ENCODE data around the gene INAFM1. TPM values are rescaled to one million over a fixed set of nuclear protein-coding genes. Genes with fewer than 3 reads are reported as not detected.

The INAFM1 gene
- total and polyA plus RNA-seq, 9 of the 15 experiments (the other 6 are each of a cell fraction or from before 2014, with no cell fraction given), result 0.71 to 30.9 (median 3.1) TPM

DNA sequence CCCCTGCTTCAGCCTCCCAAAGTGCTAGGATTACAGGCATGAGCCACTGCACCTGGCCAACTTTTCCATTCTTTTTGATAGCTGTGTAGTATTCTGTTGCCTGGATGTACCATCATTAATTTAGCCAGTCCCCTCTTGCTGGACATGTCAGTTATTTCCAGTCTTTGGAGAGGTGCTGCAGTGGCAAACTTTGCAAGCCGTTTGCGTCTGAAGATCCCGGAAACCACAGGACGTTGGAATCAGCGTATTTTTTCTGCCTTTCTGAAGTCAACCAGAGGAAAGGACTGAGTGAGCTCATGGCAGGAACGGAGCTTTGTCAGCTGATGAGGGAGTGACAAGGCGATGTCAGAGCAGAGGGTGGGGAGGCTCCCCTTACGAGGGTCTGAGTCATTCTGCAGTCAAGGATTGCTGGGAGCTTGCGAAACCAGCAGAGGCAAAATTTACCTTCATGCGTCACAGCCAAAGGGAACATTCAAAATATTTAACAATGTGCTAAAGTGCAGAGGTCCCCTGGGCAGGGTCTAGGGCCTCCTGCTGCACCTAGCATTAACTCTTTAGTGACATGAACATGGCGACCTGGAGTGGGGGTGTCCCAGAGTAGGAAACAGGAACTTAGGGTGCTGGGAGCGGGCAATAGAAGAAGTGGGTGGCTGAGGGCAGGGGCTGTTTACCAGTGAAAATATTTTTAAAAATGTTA, 40.6 kb downstream of the INAFM1 start (continued):
- no peak for TF ChIP-seq POLR2H (tag; IDR thresholded peaks at IDR 0.05; ENCODE audit: low read depth)
- no peak for TF ChIP-seq HIVEP1 (CRISPR knock-in tag; IDR thresholded peaks at IDR 0.05)
- TF ChIP-seq, protein P1, sequence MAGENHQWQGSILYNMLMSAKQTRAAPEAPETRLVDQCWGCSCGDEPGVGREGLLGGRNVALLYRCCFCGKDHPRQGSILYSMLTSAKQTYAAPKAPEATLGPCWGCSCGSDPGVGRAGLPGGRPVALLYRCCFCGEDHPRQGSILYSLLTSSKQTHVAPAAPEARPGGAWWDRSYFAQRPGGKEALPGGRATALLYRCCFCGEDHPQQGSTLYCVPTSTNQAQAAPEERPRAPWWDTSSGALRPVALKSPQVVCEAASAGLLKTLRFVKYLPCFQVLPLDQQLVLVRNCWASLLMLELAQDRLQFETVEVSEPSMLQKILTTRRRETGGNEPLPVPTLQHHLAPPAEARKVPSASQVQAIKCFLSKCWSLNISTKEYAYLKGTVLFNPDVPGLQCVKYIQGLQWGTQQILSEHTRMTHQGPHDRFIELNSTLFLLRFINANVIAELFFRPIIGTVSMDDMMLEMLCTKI (IDR thresholded peaks at IDR 0.05; ENCODE audit: partially characterized antibody), result no peak
- no peak for TF ChIP-seq NCOA6 (IDR thresholded peaks at IDR 0.05)
- TF ChIP-seq RAD51 (IDR thresholded peaks at IDR 0.05; ENCODE audit: borderline replicate concordance, low read depth), result peak; percentile 71; the same call in 1 of the 2 replicates
- TF ChIP-seq, protein P2, sequence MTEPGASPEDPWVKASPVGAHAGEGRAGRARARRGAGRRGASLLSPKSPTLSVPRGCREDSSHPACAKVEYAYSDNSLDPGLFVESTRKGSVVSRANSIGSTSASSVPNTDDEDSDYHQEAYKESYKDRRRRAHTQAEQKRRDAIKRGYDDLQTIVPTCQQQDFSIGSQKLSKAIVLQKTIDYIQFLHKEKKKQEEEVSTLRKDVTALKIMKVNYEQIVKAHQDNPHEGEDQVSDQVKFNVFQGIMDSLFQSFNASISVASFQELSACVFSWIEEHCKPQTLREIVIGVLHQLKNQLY (CRISPR knock-in tag; conservative IDR thresholded peaks at IDR 0.05), result no peak
- TF ChIP-seq IRF2 (CRISPR knock-in tag; IDR thresholded peaks at IDR 0.05), result no peak
- TF ChIP-seq RBM22 (IDR thresholded peaks at IDR 0.05; ENCODE audit: low read depth, low read length, poor library complexity, severe bottlenecking), result no peak
- TF ChIP-seq FOXA1 (IDR thresholded peaks at IDR 0.05; ENCODE audit: borderline replicate concordance), result no peak
- TF ChIP-seq ZFX (CRISPR knock-in tag; IDR thresholded peaks at IDR 0.05), result no peak
- TF ChIP-seq, protein P3, sequence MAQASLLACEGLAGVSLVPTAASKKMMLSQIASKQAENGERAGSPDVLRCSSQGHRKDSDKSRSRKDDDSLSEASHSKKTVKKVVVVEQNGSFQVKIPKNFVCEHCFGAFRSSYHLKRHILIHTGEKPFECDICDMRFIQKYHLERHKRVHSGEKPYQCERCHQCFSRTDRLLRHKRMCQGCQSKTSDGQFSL (CRISPR knock-in tag; IDR thresholded peaks at IDR 0.05), result no peak
- TF ChIP-seq, protein P3 (tag; IDR thresholded peaks at IDR 0.05), result no peak
- no peak for TF ChIP-seq E2F3 (CRISPR knock-in tag; IDR thresholded peaks at IDR 0.05)
- TF ChIP-seq MECOM (CRISPR knock-in tag; IDR thresholded peaks at IDR 0.05), result no peak
- TF ChIP-seq, protein P4, sequence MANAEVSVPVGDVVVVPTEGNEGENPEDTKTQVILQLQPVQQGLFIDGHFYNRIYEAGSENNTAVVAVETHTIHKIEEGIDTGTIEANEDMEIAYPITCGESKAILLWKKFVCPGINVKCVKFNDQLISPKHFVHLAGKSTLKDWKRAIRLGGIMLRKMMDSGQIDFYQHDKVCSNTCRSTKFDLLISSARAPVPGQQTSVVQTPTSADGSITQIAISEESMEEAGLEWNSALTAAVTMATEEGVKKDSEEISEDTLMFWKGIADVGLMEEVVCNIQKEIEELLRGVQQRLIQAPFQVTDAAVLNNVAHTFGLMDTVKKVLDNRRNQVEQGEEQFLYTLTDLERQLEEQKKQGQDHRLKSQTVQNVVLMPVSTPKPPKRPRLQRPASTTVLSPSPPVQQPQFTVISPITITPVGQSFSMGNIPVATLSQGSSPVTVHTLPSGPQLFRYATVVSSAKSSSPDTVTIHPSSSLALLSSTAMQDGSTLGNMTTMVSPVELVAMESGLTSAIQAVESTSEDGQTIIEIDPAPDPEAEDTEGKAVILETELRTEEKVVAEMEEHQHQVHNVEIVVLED (CRISPR knock-in tag; IDR thresholded peaks at IDR 0.05), result no peak
- TF ChIP-seq TSC22D4 (tag; IDR thresholded peaks at IDR 0.05), result no peak
- TF ChIP-seq PURB (CRISPR knock-in tag; IDR thresholded peaks at IDR 0.05; ENCODE audit: low read depth), result no peak
- peak; percentile 99 for TF ChIP-seq CEBPB (tag; IDR thresholded peaks at IDR 0.05)
- TF ChIP-seq, protein P5, sequence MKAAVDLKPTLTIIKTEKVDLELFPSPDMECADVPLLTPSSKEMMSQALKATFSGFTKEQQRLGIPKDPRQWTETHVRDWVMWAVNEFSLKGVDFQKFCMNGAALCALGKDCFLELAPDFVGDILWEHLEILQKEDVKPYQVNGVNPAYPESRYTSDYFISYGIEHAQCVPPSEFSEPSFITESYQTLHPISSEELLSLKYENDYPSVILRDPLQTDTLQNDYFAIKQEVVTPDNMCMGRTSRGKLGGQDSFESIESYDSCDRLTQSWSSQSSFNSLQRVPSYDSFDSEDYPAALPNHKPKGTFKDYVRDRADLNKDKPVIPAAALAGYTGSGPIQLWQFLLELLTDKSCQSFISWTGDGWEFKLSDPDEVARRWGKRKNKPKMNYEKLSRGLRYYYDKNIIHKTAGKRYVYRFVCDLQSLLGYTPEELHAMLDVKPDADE (conservative IDR thresholded peaks at IDR 0.05; ENCODE audit: control insufficient read depth, low read depth, low read length), result no peak
- TF ChIP-seq FIP1L1 (IDR thresholded peaks at IDR 0.05; ENCODE audit: low read depth, low read length, poor library complexity, severe bottlenecking), result no peak
- TF ChIP-seq NFATC3 (IDR thresholded peaks at IDR 0.05), result no peak
- no peak for TF ChIP-seq RBM15 (IDR thresholded peaks at IDR 0.05; ENCODE audit: insufficient read depth, low read length)
- no peak for TF ChIP-seq ZNF282 (CRISPR knock-in tag; IDR thresholded peaks at IDR 0.05)
- TF ChIP-seq NELFE (IDR thresholded peaks at IDR 0.05; ENCODE audit: insufficient read depth, insufficient read length), result no peak

Data from K562 (cell line).